AG08396 (cell line): ENCODE data around the gene ZNF558.

Source experiments
- DNase-seq: peaks from one replicate; pipeline ENCODE4 v3.0.0; 2012; ENCODE audit warnings: low spot score, mixed read lengths

ZNF558 gene

DNA sequence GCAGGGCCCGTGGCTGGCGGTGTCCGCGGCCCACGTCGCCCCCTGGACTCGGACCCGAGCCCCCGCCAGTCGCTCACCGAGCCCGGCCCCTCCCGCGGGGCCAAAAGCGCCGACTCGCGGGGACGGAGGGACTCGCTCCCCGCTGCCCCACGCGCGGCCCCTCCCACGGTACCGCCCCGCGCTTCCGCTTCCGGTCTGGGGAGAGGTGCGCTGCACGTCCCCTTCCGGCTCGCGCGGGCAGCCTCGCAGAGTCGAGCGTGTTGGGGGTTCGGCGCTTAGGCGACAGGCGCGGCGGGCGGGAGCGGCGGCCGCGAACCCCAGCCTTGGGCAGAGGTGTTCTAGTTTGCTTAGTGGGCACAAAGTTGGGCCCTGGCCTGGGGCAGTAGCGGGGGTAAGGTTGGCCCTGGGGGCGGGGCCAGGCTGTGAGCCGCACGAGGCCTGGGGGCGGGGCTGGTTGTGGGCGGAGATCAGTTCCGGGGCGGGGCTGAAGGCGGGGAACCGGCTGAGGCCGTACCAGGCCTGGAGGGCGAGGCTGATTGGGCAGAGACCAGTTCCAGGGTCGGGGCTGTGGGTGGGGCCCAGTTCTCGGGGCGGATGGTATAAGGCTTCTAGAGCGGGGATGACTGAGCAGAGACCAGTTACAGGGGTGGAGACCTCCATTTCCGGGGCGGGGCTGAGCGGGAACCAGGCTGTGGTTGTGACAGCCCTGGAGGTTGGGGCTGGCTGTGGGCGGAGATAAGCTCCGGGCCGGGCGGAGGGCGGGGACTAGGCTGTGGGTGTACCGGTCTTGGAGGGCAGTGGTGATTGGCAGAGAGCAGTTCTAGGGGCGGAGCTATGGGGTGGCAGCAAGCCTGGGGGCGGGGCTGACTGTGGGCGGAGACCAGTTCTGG, at the start of gene ZNF558, which contains the start of gene MBD3L1:
Gene ZNF558 (minus strand): TSS at position 173 of the 890 bp plus-strand sequence. CDS start 9,645 bp downstream, outside the sequence.
Gene MBD3L1 (plus strand): TSS at position 246 of the 890 bp plus-strand sequence. CDS start 10,302 bp downstream, outside the sequence.
- DNase-seq = peak; percentile 99

DNA sequence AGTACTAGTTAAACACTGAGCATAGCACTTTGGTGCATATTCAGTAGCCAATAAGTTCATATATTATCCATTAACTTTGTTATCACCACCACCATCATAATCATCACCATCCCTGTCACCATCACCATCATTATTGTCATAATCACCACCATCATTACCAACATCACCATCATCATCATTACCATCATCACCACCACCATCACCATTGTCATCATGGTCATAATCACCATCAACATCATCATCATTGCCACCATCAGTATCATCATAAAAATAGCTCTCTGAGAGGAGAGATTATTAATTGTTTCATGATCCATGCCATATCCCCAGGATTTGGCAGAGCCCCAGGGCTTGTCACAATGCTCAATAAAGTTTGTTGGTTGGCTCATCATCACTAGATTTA, 49.4 kb upstream of the ZNF558 start:
- no peak for DNase-seq

DNA sequence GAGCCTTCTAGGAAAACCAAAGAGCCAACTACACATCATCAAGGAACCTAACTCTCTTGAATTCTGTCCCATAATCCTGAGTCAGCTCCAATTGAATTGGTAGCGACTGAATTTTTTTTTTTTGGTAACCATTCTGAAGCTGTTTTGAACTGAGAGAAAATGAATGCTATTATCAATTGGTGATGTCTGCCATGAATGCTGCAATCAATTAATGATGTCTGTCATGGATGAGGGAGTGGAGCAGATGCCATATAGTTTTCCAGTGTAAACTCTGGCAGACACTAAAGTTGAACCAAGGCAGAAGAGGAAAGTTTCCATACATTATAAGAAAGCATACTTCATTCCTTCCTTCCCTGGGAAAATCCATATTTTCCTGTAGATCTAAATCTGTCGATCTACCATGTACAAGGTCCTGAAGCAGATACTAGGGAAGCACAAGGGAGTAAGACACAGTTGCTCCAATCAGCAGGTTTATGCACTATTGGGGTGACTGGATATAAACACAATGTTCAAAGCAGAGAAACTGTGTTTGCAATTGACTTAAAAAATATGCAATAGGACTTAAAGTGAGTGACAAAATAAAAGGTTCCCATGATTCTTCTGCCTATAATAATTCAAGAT, 48.9 kb upstream of the ZNF558 start:
- DNase-seq = no peak

DNA sequence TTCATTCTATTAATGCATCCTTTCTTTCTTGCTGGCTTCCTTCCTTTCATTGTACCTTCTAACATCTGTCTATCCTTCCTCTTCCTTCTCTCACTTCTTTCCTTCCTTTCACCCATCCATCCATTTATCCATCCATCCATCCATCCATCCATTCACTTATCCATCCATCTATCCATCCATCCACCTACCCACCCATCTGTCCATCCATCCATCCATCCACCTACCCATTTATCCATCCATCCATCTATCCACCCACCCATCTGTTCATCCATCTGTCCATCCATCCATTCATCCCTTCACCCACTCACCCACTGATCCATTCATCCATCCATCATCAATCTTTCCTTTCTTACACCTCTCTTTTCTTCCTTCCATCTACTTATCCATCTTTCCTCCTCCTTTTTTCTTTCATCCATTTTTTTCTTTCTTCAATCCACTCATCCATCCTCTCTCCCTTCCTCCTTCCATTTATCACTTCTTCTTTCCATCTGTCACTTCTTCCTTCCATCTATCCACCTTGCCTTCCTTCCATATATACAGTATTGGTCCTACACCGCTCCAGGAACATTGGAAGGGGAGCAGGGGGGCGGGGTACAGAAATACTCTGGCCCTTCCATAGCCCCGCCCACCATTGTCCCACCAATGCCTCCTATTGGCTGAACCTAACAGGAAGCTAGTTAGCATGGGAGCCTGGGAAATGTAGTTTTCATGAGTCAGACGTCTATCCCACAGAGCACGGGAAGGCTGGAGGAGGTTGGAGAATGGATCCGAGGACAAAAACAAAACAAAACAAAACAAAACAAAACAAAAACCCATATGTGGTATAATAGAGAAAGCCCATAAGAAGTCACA, 46.0 kb upstream of the ZNF558 start:
- DNase-seq = no peak

DNA sequence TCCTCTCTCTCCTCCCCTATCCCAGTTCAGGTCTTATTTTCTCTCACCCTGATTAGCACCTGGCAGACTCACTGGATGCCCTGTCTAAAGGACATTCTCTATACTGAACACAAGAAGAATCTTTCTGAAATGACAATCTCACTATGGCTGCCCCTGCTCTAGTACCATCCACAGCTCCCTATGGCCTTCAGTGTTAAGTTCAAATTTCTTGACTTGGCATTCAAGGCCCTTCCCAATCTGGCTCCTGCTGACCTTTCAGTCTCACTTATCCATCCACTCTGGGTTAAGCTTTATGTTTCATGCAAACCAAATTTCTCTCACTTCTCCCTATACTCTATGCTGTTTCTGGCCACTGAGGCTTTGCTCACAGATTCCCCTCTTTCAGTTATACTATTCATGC, 34.2 kb upstream of the ZNF558 start:
- no peak for DNase-seq

DNA sequence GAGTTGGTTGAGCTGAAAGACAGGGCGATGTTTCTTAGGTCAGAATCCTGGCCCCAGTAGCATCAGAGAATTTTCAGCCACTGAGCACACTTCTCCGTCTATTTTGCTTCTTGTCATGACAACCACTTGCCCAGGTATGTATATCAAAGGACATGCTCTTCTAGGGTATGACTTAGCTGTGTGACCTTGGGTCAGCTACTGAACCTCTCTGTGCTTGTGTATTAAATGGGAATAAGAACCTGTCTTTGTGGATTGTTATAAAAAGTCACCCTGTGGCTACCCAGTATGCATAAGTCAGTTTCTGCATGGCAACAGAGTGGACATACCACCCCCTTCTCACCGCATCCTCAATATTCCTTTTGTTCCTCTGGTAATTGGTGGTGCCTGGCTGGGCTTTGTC, 26.2 kb upstream of the ZNF558 start:
- no peak for DNase-seq

DNA sequence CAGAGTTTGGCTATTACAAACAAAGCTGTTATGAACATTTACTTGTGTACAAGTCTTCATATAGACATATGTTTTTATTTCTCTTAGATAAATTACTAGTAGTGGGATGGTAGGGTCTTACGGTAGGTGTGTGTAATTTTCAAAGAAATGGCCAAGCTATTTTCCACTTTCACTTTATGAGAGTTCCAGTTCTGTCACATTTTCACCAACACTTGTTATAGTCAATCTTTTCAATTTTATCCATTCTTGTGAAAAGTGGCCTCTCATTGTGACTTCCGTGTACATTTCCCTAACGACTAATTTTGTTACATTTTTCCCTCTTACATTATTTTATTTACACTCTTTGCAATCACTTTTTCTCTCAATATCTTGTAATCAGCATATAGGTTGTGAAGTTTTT, 18.4 kb upstream of the ZNF558 start:
- no peak for DNase-seq

DNA sequence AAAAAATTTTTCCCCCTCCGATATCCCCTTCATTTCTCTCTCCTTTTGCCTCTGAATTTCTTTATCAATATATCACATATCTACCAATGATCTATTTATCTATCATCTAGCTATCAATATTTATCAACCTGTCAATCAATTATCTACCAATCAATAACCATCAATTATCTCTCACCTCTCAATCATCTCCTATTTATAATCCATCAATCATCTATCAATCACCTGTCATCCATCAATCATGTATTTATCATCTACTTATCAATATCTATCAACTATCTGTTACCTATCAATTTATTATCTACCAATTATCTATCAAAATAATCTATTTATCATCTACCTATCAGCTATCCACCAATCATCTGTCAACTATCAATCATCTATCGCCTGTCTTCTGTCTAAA, 17.1 kb upstream of the ZNF558 start:
- DNase-seq = no peak

DNA sequence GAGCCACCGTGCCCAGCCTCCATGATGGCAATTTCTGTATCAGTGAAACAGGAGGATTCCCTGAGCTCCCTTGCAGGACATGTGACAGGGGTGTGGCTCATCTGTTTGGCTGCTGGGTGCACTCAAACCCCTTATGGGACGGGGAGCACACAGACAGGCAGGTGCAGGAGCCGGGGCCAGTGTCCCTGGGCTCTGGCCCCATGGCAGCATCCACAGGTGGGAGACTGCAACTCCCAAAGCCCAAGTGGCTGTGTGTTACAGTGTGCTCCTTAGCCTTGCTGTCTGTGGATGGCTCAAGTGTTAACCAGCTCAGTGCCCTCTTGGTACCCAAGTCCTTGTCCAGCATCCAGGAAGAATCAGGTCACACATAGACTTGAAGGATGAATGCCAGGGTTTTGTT, 14.7 kb upstream of the ZNF558 start:
- no peak for DNase-seq

DNA sequence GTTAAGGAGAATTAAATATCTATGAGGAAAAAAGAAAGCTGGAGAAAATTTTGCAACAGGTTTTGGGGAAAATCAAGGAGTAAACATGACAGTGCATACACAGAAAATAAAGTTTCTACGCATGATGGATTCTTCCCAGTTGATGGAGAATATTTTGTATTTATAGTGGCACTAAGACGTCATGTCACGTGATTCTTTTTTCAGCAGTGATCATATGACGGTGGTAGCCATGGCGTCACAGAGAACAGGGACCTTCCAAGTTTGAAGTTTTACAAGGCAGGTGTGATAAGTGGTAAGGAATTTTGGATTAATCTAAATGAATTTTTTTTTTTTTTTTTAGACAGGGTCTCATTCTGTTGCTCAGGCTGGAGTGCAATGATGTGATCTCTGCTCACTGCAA, 8.6 kb upstream of the ZNF558 start:
- DNase-seq = no peak

DNA sequence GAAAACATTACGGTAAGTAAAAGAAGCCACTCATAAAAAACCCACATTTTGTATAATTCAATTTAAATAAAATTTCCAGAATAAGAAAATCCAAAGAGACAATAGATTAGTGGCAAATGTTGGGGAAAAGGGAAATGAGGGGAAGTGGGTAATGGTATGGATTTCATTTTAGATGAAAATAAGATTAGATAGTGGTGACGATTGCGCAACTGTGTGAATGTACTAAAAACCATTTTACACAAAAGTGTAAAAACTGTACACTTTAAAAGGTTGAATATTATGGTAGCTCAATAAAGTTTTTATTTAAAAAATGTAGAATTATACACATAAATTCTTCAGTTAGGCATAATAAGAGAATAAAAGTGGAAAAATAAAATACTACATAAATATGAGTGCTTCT, 3.8 kb upstream of the ZNF558 start:
- no peak for DNase-seq

DNA sequence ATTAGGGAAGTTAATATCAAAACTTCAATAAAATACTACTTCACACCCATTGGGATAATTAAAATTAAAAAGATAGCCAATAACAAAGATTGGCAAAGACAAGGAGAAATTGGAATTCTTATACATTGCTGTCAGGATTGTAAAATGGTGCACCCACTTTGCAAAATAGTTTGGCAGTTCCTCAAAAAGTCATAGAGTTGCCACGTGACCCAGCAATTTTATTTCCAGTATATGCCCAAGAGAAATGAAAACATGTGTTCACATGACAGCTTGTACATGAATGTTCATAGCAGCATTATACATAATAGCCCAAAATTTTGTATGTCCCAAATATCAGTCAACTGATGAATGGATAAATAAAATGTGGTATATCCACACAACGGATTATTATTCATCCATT, 3.3 kb upstream of the ZNF558 start:
- DNase-seq = no peak

DNA sequence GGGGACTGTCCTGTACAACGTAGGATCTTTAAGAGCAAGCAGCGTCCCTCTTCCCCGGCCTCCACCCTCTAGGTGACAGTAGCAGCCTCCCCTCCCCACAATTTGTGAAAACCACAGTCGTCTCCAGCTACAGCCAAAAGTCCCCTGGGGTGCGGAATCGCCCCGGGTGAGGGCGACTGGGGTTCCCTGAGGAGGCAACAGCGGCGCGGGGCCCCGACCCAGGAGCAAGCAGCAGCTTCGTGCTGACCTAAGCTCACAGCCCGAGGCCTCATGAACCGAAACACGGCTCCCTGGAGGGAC, 322 bp downstream of the ZNF558 start:
- no peak for DNase-seq

DNA sequence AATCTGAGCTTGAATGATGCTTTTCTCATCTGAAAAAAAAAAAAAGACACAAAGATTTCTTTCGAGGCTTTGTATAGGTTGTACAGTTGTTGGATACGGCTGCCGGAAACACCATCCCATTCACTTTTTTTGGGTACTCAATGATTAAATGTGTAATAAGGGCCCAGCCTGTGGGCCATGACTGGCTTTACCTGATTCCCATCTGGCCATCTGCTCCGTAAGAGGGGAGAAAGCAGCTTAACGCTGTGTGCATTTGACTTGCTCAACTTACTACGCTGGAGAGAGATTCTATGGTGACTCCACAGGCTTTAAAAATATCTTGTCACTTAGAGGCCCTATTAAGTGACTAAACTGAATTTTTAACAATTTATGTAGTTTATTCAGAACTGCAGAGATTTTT, 731 bp downstream of the ZNF558 start:
- DNase-seq = no peak

DNA sequence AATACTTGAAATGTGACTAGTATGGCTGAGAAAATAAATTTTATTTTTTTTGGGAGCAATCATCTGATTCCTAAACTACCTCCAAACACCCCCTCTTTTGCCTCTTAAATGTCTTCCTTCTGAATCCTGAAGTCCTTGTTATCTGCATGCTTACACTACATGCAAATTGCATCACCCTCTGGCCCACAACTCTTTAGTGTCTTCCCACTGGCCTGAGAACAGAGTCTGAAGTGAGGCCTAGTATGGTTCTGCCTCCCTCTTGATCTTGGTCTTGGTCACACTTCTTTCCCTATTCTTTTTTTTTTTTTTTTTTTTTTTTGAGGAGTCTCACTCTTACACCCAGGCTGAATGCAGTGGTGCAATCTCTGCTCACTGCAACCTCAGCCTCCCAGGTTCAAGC, 4.8 kb downstream of the ZNF558 start:
- DNase-seq = no peak

DNA sequence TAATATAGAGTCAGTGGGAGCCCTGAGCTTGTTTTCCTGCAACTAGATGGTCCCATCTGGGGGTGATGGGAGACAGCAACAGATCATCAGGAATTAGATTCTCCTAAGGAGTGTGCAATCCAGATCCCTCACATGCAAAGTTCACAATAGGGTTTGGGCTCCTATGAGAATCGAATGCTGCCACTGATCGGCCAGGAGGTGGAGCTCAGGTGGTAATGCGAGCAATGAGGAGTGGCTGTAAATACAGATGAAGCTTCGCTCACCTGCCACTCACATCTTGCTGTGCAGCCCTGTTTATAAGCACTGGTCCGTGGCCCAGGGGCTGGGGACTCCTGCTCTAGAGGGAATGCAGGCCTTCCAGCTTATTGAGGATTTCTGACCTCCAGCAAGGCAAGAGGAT, 5.7 kb downstream of the ZNF558 start:
- DNase-seq = no peak

DNA sequence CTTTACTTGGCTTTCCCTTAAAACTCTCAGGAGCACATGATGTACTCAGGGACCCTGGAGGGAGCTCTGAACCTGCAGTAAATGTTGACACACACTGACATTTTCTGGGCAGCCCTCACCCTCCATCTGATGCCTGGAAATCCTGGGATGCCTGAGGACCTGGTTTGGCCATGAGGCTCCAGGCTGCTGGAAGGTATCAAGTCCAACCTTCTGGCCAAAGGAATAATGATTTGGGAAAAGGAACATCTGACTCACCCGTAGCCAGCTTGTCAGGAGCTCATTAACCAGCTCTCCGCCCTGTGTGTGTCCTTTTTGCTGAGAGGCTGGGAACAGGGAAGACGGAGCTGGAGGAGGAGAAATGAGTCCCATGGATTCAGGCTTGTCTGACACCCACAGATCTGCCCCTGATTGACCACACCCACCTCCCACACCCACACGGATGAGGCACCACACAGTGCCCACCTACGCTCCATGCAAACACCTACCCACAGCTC, 10.3 kb downstream of the ZNF558 start:
- DNase-seq = no peak

DNA sequence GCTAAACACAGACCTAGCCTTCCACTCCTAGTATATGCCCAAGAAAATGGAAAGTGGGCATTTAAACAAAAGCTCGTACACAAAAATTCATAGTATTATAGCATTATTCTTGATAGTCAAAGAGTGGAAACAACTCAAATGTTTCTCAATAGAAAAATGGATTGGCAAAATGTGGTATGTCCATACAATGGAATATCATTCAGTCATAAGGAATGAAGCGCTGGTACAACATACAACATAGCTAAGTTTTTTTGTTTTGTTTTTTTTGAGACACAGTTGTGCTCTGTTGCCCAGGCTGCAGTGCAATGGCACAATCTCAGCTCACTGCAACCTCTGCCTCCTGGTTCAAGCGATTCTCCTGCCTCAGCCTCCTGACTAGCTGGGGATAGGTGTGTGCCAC, 11.9 kb downstream of the ZNF558 start:
- no peak for DNase-seq

DNA sequence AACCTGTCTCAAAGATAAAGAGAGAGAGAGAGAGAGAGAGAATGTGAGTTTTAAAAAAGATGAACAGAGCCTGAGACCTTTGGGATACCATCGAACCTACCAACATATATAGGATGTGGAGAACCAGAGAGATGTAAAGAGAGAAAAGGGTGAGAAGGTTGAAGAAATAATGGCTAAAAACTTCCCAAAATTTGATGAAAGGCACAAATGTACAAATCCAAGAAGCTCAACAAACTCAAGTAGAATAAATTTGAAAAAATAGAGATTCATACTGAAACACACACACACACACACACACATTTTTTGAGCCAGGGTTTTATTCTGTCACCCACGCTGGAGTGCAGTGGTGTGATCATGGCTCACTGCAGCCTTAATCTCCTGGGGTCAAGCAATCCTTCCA, 16.3 kb downstream of the ZNF558 start:
- no peak for DNase-seq

DNA sequence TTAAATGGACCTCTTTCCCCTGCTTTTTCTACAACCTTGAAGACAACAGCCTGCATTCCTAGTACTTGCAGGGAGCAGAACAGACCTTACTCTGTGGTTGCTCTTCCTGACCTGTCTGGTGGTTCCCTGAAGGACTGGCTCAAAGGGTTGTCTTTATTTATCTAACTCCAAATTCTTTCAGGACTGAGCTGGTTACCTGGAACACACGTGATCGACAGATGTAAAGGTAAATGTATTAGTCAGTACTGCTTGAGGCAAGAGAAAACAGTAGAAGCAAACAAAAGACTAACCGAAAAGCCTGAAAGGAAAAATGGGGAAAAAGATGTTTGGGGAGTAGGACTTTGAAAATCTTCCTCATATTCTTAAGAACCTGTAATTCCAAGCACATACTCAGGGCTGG, 17.9 kb downstream of the ZNF558 start:
- no peak for DNase-seq

DNA sequence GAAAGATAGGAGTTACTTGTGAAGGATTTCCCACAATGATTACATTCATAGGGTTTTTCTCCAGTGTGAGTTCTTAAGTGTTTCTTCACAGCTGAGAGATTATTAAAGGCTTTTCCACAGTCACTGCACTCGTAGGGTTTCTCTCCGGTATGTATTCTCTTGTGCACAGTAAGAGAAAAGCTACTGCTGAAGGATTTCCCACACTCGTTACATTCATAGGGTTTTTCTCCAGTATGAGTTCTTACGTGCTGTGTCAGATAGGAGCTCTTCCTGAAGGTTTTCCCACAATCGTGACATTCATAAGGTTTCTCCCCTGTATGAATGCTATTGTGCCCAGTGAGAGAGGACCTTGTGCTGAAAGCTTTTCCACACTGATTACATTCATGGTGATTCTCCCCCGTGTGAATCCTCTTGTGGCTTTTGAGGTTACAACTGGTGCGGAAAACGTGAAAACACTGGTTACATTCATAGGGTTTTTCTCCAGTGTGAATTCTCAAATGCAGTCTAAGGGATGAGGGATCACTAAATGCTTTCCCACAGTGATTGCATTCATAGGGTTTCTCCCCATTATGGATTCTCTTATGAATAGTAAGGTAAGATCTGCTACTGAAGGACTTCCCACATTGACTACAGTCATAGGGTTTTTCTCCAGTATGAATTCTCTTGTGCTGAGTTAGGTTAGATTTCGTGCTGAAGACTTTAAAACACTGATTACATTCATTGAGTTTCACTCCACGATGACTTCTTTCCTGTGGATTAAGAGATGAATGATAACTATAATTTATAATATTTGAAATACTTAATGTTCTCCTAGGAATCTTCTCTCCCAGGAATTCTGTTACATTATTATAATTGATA, 20.6 kb downstream of the ZNF558 start:
- DNase-seq = no peak

DNA sequence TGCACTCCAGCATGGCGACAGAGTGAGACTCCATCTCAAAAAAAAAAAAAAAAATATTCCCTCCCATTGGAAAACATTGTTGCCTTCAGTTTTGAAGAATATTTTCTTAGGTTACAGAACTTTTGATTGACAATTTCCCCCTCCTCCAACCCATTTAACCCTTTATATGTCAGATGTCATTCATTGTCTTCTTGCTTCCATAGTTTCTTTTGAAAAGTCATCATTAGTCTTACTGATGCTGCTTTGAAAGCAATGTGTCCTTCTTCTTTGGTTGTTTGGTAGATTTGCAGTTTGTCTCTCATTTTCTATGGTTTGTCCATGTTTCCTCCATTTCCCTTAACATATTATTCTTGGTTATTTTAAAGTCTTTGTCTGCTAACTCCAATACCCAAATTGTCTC, 25.4 kb downstream of the ZNF558 start:
- no peak for DNase-seq
